Dermis microvascular lymphatic vessel endothelial cell (primary cell): ENCODE results near the gene RPS6KB2. TPM values are rescaled to one million over a fixed set of nuclear protein-coding genes. Genes with fewer than 3 reads are reported as not detected.

Source experiments
- total RNA-seq: library from RNA; depleted of rRNA; stranded (reverse); fragments of >200 nt; gene quantifications from 2 replicates; pipeline ENCODE4 v1.2.1, GENCODE V29; 2014

RPS6KB2 gene
- total RNA-seq, 1 donor from 2014 or later = 31.5 TPM

Other genes with a start within 250 kb of the RPS6KB2 start
- gene GRK2, start 162.0 kb upstream of the RPS6KB2 start, total RNA-seq = 25.9 and 37.7 TPM in 2 replicates
- 17.7 and 24.8 TPM in 2 replicates for gene ANKRD13D, start 139.2 kb upstream of the RPS6KB2 start, total RNA-seq
- 7.2 and 11.5 TPM in 2 replicates for gene SSH3, start 125.0 kb upstream of the RPS6KB2 start, total RNA-seq
- gene POLD4, start 74.9 kb upstream of the RPS6KB2 start, total RNA-seq = 26.2 and 32.4 TPM in 2 replicates
- 1.7 and 2.4 TPM in 2 replicates for gene CLCF1, start 54.9 kb upstream of the RPS6KB2 start, total RNA-seq
- 3.6 and 5.3 TPM in 2 replicates for gene RAD9A, start 36.5 kb upstream of the RPS6KB2 start, total RNA-seq
- gene PPP1CA, start 26.6 kb upstream of the RPS6KB2 start, total RNA-seq = 234 and 250 TPM in 2 replicates
- gene TBC1D10C, start 24.4 kb upstream of the RPS6KB2 start, total RNA-seq = 0.13 TPM in 2 replicates
- gene CARNS1, start 12.8 kb upstream of the RPS6KB2 start, total RNA-seq = 0.13 and 0.26 TPM in 2 replicates
- 0.51 TPM in 1 of 2 replicates, not detected in the other for gene PTPRCAP, start 9.2 kb downstream of the RPS6KB2 start, total RNA-seq
- gene CORO1B, start 15.0 kb downstream of the RPS6KB2 start, total RNA-seq = 117 and 144 TPM in 2 replicates
- gene GPR152, start 24.2 kb downstream of the RPS6KB2 start, total RNA-seq = not detected in 2 replicates
- 0.89 and 1.5 TPM in 2 replicates for gene CABP4, start 26.9 kb downstream of the RPS6KB2 start, total RNA-seq
- gene TMEM134, start 40.8 kb downstream of the RPS6KB2 start, total RNA-seq = 11.9 and 35.1 TPM in 2 replicates
- gene AIP, start 54.5 kb downstream of the RPS6KB2 start, total RNA-seq = 79.5 and 104 TPM in 2 replicates
- 6.3 and 7.3 TPM in 2 replicates for gene PITPNM1, start 76.9 kb downstream of the RPS6KB2 start, total RNA-seq
- 15.3 and 18.7 TPM in 2 replicates for gene CDK2AP2, start 79.7 kb downstream of the RPS6KB2 start, total RNA-seq
- not detected in 2 replicates for gene CABP2, start 95.0 kb downstream of the RPS6KB2 start, total RNA-seq
- gene GSTP1, start 155.3 kb downstream of the RPS6KB2 start, total RNA-seq = 721 and 972 TPM in 2 replicates
- 161 and 166 TPM in 2 replicates for gene NDUFV1, start 178.4 kb downstream of the RPS6KB2 start, total RNA-seq
- gene NUDT8, start 201.4 kb downstream of the RPS6KB2 start, total RNA-seq = 6.8 and 15.5 TPM in 2 replicates
- not detected in 2 replicates for gene TBX10, start 211.3 kb downstream of the RPS6KB2 start, total RNA-seq
- gene ACY3, start 222.2 kb downstream of the RPS6KB2 start, total RNA-seq = not detected in 2 replicates
- gene ALDH3B2, start 246.1 kb downstream of the RPS6KB2 start, total RNA-seq = not detected in 2 replicates